ENCODE data around the gene COMMD6.

Gene COMMD6

GRCh38 chr13:75481176-75482069 lies 56.2 kb downstream of the COMMD6 start:
- no peaks in the 10 kb centered on the region for H3K36me3 ChIP-seq
- no peaks in the 10 kb centered on the region for H3K9me3 ChIP-seq
- TF ChIP-seq, protein P1, sequence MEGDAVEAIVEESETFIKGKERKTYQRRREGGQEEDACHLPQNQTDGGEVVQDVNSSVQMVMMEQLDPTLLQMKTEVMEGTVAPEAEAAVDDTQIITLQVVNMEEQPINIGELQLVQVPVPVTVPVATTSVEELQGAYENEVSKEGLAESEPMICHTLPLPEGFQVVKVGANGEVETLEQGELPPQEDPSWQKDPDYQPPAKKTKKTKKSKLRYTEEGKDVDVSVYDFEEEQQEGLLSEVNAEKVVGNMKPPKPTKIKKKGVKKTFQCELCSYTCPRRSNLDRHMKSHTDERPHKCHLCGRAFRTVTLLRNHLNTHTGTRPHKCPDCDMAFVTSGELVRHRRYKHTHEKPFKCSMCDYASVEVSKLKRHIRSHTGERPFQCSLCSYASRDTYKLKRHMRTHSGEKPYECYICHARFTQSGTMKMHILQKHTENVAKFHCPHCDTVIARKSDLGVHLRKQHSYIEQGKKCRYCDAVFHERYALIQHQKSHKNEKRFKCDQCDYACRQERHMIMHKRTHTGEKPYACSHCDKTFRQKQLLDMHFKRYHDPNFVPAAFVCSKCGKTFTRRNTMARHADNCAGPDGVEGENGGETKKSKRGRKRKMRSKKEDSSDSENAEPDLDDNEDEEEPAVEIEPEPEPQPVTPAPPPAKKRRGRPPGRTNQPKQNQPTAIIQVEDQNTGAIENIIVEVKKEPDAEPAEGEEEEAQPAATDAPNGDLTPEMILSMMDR (IDR thresholded peaks at IDR 0.05) = no peak
- H3K27me3 ChIP-seq = peaks cover 86% of the 10 kb centered on the region
- peak overlapping the region; percentile 73 to 75 for H3K4me3 ChIP-seq (ENCODE audit: low read depth in 1 of 2, low read length in 1 of 2)
- no peak overlapping the region for H3K27ac ChIP-seq
- H3K4me1 ChIP-seq (ENCODE audit: control insufficient read depth in 1 of 2, insufficient read depth in 1 of 2, low read depth in 1 of 2, low read length in 1 of 2) = peaks cover 23 to 26% of the 10 kb centered on the region in 2 experiments

- H3K36me3 ChIP-seq = no peaks in the 10 kb centered on the region
- no peak overlapping the region for H3K27ac ChIP-seq
- H3K4me1 ChIP-seq (ENCODE audit: control insufficient read depth in 1 of 2, insufficient read depth in 1 of 2, low read depth in 1 of 2, low read length in 1 of 2) = peaks cover 16 to 19% of the 10 kb centered on the region in 2 experiments
- TF ChIP-seq, protein P1 (IDR thresholded peaks at IDR 0.05) = no peak
- no peaks in the 10 kb centered on the region for H3K9me3 ChIP-seq
- peaks cover 90% of the 10 kb centered on the region for H3K27me3 ChIP-seq
- peak overlapping the region in 1 of 2 experiments; percentile 73 for H3K4me3 ChIP-seq (ENCODE audit: low read depth in 1 of 2, low read length in 1 of 2)
Observed at GRCh38 chr13:75480671-75481175, 56.9 kb downstream of the COMMD6 start.

DNA sequence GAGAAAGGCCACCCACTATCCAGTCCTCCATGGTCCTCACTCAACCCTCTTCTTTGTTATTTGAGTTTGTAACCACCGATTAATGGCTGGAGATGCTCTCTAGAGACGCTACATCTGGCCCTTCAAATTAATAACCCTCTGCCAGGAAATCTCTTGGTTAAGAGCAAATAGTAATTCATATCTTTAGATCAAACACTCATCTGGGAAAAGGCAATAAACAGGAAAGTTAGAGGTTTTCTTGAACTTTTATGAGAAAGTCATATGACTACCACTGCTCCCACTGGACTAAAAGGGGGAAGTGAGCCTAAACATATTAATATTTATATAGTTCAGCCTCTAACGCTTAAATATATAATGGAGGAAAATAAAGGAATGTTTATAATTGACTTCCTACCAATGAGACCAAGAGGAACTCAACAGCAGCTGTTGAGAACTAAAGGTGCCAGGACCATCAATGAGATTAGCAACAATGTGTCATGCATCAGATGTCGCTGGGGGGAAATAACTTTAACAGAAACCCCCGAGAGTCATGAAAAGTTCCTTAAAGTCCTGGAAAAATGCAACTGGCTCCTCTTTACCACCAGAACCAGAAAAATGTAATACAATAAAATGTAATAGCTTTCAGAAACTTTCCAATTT lies 58.4 kb downstream of the COMMD6 start:
- Histone ChIP-seq H3K9me3 (no peaks in the 10 kb centered on the region), H3K27me3 (peaks cover 82% of the 10 kb centered on the region), H3K36me3 (no peaks in the 10 kb centered on the region), H3K27ac (no peak overlapping the region), H3K4me1 (ENCODE audit: control insufficient read depth in 1 of 2, insufficient read depth in 1 of 2, low read depth in 1 of 2, low read length in 1 of 2) (peaks cover 15 to 16% of the 10 kb centered on the region in 2 experiments), H3K4me3 (ENCODE audit: low read depth in 1 of 2, low read length in 1 of 2) (no peak overlapping the region)
- TF ChIP-seq, protein P1 (IDR thresholded peaks at IDR 0.05) = no peak

DNA sequence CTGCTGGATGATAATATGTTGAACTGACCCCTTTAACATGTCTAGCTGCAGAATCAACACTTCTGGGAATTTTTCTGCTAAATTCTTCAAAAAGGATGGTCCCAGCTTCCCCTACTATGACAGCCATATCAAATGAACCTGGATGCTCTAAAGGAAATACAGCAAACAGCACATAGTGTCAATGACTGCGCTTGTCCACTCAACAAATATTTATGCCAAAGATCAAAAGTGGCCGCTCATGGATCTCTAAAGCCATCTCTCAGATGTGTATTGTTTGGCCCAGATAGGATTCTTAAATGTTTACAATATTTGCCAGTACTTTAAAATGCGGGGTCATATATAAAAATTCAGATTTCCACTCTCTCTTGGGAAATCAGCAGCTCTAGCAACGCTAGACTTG lies 59.0 kb downstream of the COMMD6 start:
- H3K27me3 ChIP-seq = peaks cover 76% of the 10 kb centered on the region
- H3K27ac ChIP-seq = no peak overlapping the region
- peaks cover 15 to 16% of the 10 kb centered on the region in 2 experiments for H3K4me1 ChIP-seq (ENCODE audit: control insufficient read depth in 1 of 2, insufficient read depth in 1 of 2, low read depth in 1 of 2, low read length in 1 of 2)
- no peak overlapping the region for H3K4me3 ChIP-seq (ENCODE audit: low read depth in 1 of 2, low read length in 1 of 2)
- H3K9me3 ChIP-seq = no peaks in the 10 kb centered on the region
- TF ChIP-seq, protein P1 (IDR thresholded peaks at IDR 0.05) = no peak
- H3K36me3 ChIP-seq = no peaks in the 10 kb centered on the region

All from neutrophil (primary cell).